Measurements from ENCODE around the gene UBAP2L.
A peak's percentile ranks its signal among the peaks of the same experiment; 100 is the strongest.

UBAP2L gene, protein sequence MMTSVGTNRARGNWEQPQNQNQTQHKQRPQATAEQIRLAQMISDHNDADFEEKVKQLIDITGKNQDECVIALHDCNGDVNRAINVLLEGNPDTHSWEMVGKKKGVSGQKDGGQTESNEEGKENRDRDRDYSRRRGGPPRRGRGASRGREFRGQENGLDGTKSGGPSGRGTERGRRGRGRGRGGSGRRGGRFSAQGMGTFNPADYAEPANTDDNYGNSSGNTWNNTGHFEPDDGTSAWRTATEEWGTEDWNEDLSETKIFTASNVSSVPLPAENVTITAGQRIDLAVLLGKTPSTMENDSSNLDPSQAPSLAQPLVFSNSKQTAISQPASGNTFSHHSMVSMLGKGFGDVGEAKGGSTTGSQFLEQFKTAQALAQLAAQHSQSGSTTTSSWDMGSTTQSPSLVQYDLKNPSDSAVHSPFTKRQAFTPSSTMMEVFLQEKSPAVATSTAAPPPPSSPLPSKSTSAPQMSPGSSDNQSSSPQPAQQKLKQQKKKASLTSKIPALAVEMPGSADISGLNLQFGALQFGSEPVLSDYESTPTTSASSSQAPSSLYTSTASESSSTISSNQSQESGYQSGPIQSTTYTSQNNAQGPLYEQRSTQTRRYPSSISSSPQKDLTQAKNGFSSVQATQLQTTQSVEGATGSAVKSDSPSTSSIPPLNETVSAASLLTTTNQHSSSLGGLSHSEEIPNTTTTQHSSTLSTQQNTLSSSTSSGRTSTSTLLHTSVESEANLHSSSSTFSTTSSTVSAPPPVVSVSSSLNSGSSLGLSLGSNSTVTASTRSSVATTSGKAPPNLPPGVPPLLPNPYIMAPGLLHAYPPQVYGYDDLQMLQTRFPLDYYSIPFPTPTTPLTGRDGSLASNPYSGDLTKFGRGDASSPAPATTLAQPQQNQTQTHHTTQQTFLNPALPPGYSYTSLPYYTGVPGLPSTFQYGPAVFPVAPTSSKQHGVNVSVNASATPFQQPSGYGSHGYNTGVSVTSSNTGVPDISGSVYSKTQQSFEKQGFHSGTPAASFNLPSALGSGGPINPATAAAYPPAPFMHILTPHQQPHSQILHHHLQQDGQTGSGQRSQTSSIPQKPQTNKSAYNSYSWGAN

DNA sequence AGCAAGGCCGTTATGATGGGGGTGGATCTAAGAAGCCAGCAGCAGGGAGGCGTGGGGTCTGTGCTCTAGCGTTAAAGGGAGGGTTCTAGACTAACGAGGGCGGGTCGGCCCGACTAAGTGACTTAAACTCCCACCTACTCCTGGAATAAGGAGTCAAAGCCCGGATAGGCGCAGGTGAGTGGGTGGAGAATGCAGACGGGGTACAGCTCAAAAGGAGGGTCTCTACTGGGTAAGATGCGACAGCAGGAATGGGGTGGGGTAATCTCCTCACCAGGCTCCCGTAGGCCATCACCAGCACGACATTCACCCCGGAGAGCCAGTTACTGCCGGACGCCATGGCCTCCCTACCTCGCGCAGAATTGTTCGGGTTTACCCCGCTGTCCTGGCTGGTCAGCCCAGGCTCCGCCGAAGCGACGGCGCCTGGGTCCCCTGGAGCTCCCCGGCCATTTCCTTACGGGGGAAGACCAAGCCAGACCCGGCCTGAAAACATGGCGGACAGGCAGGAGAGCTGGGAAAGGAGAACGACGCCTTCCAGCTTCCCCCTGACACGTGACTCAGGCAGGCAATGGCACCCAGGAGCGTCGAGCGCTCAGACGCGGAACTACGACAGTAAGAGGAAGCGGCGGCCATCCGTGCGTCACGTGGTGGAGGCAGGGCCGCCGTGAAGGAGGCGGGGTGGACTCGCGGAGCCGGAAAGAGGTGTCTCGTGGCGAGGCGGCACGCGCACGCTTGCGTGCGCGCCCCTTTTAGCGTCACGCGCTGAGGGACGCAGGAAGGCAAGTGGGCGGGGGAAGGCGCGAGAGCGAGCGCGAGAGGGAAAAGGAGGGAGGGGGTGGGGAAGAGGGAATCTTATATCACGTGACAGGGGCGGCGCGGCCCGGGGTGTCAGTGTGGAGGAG lies at the start of gene UBAP2L:
UBAP2L (plus strand) TSS at position 885 of the 899 bp plus-strand sequence. CDS start 4,169 bp downstream, outside the sequence.
- peaks cover 23% of the 10 kb centered on the region for H3K4me1 ChIP-seq (ENCODE audit: control insufficient read depth, insufficient read depth, low read length)
- peaks cover 9% of the 10 kb centered on the region for H3K36me3 ChIP-seq (ENCODE audit: control insufficient read depth, insufficient read depth, low read length)
- H3K9ac ChIP-seq (ENCODE audit: low read length) = peak within 1 kb of the TSS; percentile 98
- no peaks in the 10 kb centered on the region for H3K27me3 ChIP-seq (ENCODE audit: control insufficient read depth, insufficient read depth, low read length)
- H3K27ac ChIP-seq (ENCODE audit: low read depth, low read length) = peak within 1 kb of the TSS; percentile 98
- H3K4me3 ChIP-seq (ENCODE audit: low read length) = peak within 1 kb of the TSS; percentile 99

DNA sequence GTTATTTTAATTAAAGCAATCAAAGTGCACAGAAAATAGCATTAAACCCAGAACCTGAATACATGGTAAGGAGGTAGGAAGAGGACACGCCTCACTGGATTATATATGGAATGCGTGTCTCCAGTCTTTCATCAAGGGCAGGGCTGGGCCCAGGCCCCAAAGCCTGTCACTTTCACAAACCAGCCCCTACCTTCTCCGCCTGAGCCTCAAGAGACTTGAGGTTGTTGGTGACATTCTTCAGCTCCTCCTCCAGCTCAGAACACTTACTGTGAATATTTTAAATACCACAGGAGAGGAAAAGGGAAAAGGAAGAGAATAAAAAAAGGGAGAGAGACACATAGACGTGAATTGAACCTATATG lies 49.6 kb upstream of the UBAP2L start:
- H3K27me3 ChIP-seq (ENCODE audit: control insufficient read depth, insufficient read depth, low read length) = no peaks in the 10 kb centered on the region
- no peaks in the 10 kb centered on the region for H3K4me1 ChIP-seq (ENCODE audit: control insufficient read depth, insufficient read depth, low read length)
- peaks cover 41% of the 10 kb centered on the region for H3K36me3 ChIP-seq (ENCODE audit: control insufficient read depth, insufficient read depth, low read length)
- H3K9ac ChIP-seq (ENCODE audit: low read length) = no peak overlapping the region
- H3K27ac ChIP-seq (ENCODE audit: low read depth, low read length) = no peak overlapping the region
- no peak overlapping the region for H3K4me3 ChIP-seq (ENCODE audit: low read length)

DNA sequence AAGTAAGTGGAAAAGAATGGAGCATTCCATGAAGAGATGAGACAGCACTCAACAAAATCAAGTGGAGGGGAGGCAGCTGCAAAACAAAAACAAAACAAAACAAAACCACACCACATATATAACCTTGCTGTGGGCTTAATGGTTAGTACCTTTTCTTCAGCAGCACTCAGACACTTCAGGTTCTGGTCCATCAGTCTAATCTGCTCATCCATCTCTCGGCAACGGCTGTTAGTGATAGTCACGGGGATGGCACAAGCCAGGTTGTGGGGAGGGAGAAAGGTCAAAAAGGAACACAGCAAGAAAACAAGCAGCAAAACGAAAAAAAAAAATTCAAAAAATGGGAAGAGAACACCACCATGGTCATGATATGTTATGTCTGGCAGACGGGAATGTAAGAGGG lies 48.9 kb upstream of the UBAP2L start:
- H3K4me1 ChIP-seq (ENCODE audit: control insufficient read depth, insufficient read depth, low read length) = no peaks in the 10 kb centered on the region
- H3K27ac ChIP-seq (ENCODE audit: low read depth, low read length) = no peak overlapping the region
- H3K36me3 ChIP-seq (ENCODE audit: control insufficient read depth, insufficient read depth, low read length) = peaks cover 39% of the 10 kb centered on the region
- no peak overlapping the region for H3K4me3 ChIP-seq (ENCODE audit: low read length)
- H3K27me3 ChIP-seq (ENCODE audit: control insufficient read depth, insufficient read depth, low read length) = no peaks in the 10 kb centered on the region
- no peak overlapping the region for H3K9ac ChIP-seq (ENCODE audit: low read length)

DNA sequence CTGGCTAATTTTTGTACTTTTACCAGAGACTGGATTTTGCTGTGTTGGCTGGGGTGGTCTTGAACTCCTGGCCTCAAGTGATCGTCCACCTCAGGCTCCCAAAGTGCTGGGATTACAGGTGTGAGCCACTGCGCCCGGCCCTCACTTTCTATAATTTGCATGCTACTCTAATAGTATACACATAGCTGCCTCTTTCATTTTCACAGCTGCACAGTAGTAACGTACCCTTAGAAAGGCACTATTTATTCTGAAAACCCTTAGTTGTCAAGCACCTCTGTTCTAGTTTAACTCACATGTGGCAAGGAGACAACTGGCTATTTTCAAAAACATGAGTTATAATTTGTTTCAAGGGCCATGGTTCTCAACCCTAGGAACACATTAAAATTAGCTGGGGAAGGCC lies 46.1 kb upstream of the UBAP2L start:
- Histone ChIP-seq H3K27ac (ENCODE audit: low read depth, low read length) (no peak overlapping the region), H3K36me3 (ENCODE audit: control insufficient read depth, insufficient read depth, low read length) (peaks cover 35% of the 10 kb centered on the region), H3K9ac (ENCODE audit: low read length) (no peak overlapping the region), H3K4me1 (ENCODE audit: control insufficient read depth, insufficient read depth, low read length) (peaks cover 3% of the 10 kb centered on the region), H3K27me3 (ENCODE audit: control insufficient read depth, insufficient read depth, low read length) (no peaks in the 10 kb centered on the region), H3K4me3 (ENCODE audit: low read length) (no peak overlapping the region)

DNA sequence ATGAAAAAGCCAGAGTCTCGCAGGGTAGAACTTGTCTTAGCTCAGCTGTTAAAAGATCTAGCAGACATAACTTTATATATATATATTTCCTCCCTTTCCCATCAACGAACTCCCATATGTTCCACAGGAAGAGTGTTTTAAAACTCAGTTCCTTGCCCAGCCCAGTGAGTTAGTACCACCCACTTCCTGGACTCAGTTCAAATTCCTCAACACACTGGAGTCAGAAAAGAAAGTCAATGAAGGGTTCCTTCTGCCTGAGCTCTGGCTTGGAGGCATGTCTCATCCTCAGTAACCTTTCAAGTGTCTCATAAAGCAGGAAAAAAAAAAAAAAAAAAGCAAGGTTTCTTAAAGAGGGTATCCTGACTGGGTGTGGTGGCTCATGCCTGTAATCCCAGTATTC lies 44.4 kb upstream of the UBAP2L start:
- Histone ChIP-seq H3K9ac (ENCODE audit: low read length) (no peak overlapping the region), H3K4me3 (ENCODE audit: low read length) (no peak overlapping the region), H3K36me3 (ENCODE audit: control insufficient read depth, insufficient read depth, low read length) (peaks cover 19% of the 10 kb centered on the region), H3K27ac (ENCODE audit: low read depth, low read length) (no peak overlapping the region), H3K4me1 (ENCODE audit: control insufficient read depth, insufficient read depth, low read length) (peaks cover 3% of the 10 kb centered on the region), H3K27me3 (ENCODE audit: control insufficient read depth, insufficient read depth, low read length) (no peaks in the 10 kb centered on the region)

DNA sequence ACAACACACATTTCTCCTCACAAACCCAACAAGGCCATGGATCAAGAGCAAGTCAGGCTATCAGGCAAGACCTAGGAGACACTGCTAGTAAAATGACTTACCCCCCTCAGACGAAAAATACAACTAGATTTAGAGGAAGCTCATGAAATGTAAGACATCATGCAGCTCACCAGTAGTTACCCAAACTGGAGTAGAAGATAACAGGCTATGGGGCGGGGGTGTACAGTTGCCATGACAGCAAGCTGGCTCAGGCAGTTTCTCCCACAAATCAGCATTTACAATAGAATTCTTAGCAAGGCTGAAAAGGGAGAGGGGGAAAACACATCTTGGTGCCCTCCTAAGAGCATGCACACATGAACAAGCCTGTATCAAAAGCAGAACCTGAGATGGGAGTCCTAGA lies 42.7 kb upstream of the UBAP2L start:
- Histone ChIP-seq H3K27ac (ENCODE audit: low read depth, low read length) (no peak overlapping the region), H3K27me3 (ENCODE audit: control insufficient read depth, insufficient read depth, low read length) (no peaks in the 10 kb centered on the region), H3K9ac (ENCODE audit: low read length) (no peak overlapping the region), H3K4me3 (ENCODE audit: low read length) (no peak overlapping the region), H3K36me3 (ENCODE audit: control insufficient read depth, insufficient read depth, low read length) (peaks cover 9% of the 10 kb centered on the region), H3K4me1 (ENCODE audit: control insufficient read depth, insufficient read depth, low read length) (peaks cover 7% of the 10 kb centered on the region)

DNA sequence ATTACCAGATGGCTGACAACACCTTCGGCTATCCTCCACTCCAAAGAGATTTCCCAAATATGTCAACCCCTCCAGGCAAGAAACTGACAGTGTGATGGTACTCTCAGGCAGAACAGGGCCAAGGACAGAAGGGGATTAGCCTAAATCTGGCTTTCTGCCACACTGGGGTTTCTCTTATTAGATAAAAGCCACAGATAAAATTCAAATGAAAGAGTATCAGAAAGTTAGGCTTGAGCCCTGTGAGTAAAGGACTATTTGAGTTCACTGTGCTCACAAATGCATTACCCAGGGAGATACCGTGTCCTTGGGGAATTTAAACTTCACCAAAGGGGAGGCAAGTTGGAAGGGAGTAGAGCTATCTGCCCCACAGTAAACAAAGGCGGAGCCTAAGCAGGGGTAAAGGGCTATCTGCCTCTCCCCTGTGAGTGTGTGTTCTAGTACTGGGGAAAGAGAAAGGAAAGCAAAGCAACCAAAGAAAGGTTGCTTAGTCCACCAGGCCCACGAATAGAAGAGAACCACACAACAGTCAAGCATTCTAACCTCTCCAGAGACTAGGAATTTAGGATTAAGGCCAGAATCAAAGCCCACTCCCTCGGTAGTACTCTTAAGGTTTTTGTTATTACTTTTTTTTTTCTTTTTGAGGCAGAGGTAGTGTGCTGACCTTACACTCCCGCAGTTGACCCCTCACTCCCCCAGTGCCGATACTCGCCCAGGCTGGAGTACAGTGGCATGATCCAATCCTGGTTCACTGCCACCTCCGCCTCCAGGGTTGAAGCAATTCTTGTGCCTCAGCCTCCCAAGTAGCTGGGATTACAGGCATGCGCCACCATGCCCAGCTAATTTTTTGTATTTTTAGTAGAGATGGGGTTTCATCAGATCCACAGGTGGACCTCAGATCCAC lies 41.6 kb upstream of the UBAP2L start:
- Histone ChIP-seq H3K4me3 (ENCODE audit: low read length) (peak overlapping the region; percentile 22), H3K4me1 (ENCODE audit: control insufficient read depth, insufficient read depth, low read length) (peaks cover 7% of the 10 kb centered on the region), H3K27ac (ENCODE audit: low read depth, low read length) (no peak overlapping the region), H3K9ac (ENCODE audit: low read length) (no peak overlapping the region), H3K36me3 (ENCODE audit: control insufficient read depth, insufficient read depth, low read length) (peaks cover 6% of the 10 kb centered on the region), H3K27me3 (ENCODE audit: control insufficient read depth, insufficient read depth, low read length) (no peaks in the 10 kb centered on the region)

DNA sequence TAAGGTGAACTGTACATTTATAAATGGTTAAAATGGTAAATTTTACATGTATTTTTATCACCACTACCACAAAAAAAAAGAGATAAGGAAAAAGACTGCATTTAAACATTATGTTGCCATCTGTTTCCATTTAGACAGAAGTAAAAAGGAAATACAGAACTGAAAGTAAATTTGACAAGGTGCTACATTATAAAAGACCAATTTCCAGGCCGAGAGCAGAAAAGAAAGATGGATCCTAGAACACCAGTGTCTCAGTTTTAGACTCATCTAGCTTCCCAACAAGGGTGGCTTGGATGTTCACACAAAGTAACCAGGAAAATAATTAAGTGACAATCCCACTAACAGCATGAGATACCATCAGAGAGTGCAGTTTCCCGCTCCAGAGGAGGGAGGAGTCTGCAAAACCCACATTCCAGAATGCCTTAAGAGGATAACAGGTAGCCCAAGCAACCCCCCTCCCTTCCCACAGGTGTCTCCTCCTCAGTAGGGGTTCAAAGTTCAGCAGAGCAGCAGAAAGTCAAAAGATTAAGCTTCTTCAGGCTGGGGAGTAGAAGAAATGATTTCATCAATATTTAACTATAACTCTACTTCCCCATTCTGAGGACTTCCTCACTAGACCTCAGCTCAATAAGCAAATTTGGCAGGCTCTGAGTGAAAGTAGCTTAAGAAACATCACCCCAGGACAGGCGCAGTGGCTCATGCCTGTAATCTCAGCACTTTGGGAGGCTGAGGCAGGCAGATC lies 40.6 kb upstream of the UBAP2L start:
- Histone ChIP-seq H3K4me3 (ENCODE audit: low read length) (peak overlapping the region; percentile 49), H3K27ac (ENCODE audit: low read depth, low read length) (no peak overlapping the region), H3K9ac (ENCODE audit: low read length) (no peak overlapping the region)

DNA sequence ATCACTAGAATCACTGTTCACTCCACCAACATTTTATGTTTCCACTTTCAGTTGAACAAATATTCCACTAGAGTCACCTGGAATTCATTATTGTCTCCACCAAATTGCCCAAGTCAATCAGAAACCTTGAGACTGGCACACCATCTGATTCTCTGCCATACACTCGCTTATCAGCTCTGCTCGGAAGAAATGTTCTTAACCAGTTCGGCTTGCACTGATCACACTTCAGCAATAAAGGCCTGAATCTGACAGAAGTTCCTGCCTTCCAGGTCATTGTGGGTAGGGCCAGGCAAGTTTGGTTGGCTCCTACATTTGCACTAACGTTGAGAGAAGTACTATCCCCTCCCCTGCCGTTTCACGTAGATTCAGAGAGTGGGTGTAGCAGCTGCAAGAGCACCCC lies 38.8 kb upstream of the UBAP2L start:
- Histone ChIP-seq H3K9ac (ENCODE audit: low read length) (peak overlapping the region; percentile 96), H3K27me3 (ENCODE audit: control insufficient read depth, insufficient read depth, low read length) (no peaks in the 10 kb centered on the region), H3K36me3 (ENCODE audit: control insufficient read depth, insufficient read depth, low read length) (peaks cover 6% of the 10 kb centered on the region), H3K27ac (ENCODE audit: low read depth, low read length) (peak overlapping the region; percentile 90), H3K4me3 (ENCODE audit: low read length) (peak overlapping the region; percentile 99), H3K4me1 (ENCODE audit: control insufficient read depth, insufficient read depth, low read length) (peaks cover 7% of the 10 kb centered on the region)

More for the DNA sequence above, 40.6 kb upstream of the UBAP2L start:
- H3K36me3 ChIP-seq (ENCODE audit: control insufficient read depth, insufficient read depth, low read length) = peaks cover 6% of the 10 kb centered on the region
- H3K4me1 ChIP-seq (ENCODE audit: control insufficient read depth, insufficient read depth, low read length) = peaks cover 7% of the 10 kb centered on the region
- H3K27me3 ChIP-seq (ENCODE audit: control insufficient read depth, insufficient read depth, low read length) = no peaks in the 10 kb centered on the region

DNA sequence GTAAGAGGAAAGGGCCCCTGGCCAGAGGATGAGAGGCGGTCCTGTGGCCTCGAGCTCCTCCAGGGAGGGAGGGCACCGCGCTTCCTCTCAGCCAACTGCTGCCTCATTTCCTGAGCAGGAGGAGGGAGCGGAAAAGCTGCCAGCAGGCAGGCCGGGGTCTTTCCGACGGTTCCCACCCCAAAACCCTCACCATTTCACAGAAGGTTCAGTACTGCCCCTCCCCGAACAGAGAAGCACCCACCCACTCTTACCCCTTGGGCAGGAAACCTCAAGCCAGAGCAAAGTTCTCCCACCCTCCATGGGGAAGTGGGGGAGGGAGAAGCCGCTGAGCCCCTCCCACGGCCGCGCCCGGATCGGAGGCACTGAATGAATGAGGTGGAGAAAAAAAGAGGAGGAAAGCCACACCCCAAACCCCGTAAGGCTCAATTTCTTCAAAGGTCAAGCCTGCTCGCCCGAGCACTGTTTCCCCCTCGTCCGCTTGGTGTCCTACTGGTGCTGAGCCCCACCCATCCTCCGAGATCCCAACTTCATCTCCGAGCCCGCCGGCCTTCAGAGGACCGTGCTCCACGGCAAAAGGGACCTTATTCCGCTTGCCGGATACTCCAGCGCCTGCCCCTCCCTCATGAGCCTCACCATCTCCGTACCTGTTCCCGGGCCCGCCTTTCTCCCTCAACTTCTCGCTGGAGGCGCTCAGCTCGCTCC lies 38.3 kb upstream of the UBAP2L start:
- Histone ChIP-seq H3K27ac (ENCODE audit: low read depth, low read length) (peak overlapping the region; percentile 90), H3K27me3 (ENCODE audit: control insufficient read depth, insufficient read depth, low read length) (no peaks in the 10 kb centered on the region), H3K4me1 (ENCODE audit: control insufficient read depth, insufficient read depth, low read length) (peaks cover 7% of the 10 kb centered on the region), H3K36me3 (ENCODE audit: control insufficient read depth, insufficient read depth, low read length) (peaks cover 6% of the 10 kb centered on the region), H3K9ac (ENCODE audit: low read length) (peak overlapping the region; percentile 96), H3K4me3 (ENCODE audit: low read length) (peak overlapping the region; percentile 99)

Measured in rectal smooth muscle tissue (tissue), 1 donor.